ENCODE results near the gene PIK3C2G. TPM values are rescaled to one million over a fixed set of nuclear protein-coding genes. Genes with fewer than 3 reads are reported as not detected.

PIK3C2G gene
- polyA plus RNA-seq, 2 of the 4 experiments (the other 2 are of a cell fraction): 0.01 TPM; not detected in 1

DNA sequence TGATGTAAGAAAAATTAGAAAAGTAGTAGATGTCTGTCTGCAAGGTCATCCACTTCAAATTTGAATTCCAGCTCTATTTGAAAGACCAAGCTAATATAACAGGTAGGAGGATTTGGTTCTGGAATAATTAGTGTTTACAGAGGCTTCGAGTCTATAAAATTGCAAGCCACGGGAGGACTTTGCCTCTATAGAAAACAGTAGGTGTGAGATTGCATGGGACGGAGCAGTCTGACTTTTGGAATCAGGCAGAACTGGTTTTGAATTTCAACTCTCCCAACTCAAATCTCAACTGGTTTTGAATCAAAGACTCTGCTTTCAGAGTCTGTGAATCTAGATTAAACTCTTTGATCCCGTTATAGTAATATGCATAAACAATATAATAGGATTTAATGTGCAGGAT, 82.4 kb downstream of the PIK3C2G start:
- TF ChIP-seq CBX2 (IDR thresholded peaks at IDR 0.05; ENCODE audit: borderline replicate concordance, low read depth) (no peak), NPAS2 (CRISPR knock-in tag; IDR thresholded peaks at IDR 0.05; ENCODE audit: borderline replicate concordance) (no peak), HEYL (CRISPR knock-in tag; IDR thresholded peaks at IDR 0.05) (no peak), HDAC2 (IDR thresholded peaks at IDR 0.05) (no peak), HOXB5 (CRISPR knock-in tag; IDR thresholded peaks at IDR 0.05) (no peak), POLR2A (IDR thresholded peaks at IDR 0.05; ENCODE audit: low read length) (no peak), CEBPB (IDR thresholded peaks at IDR 0.05) (no peak), FOSL2 (IDR thresholded peaks at IDR 0.05) (no peak), FOSL2 (CRISPR knock-in tag; IDR thresholded peaks at IDR 0.05) (no peak), CBX8 (IDR thresholded peaks at IDR 0.05) (no peak), TFCP2L1 (CRISPR knock-in tag; IDR thresholded peaks at IDR 0.05) (no peak), TP53 (CRISPR knock-in tag; IDR thresholded peaks at IDR 0.05) (no peak), GATA3 (IDR thresholded peaks at IDR 0.05; ENCODE audit: borderline replicate concordance) (no peak), HOXB13 (CRISPR knock-in tag; IDR thresholded peaks at IDR 0.05; ENCODE audit: low read depth) (no peak), SREBF2 (IDR thresholded peaks at IDR 0.05) (no peak), PHF8 (IDR thresholded peaks at IDR 0.05; ENCODE audit: borderline replicate concordance, low read depth) (no peak)
- TF ChIP-seq, protein P1, sequence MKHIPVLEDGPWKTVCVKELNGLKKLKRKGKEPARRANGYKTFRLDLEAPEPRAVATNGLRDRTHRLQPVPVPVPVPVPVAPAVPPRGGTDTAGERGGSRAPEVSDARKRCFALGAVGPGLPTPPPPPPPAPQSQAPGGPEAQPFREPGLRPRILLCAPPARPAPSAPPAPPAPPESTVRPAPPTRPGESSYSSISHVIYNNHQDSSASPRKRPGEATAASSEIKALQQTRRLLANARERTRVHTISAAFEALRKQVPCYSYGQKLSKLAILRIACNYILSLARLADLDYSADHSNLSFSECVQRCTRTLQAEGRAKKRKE (CRISPR knock-in tag; IDR thresholded peaks at IDR 0.05; ENCODE audit: low read depth): no peak
- TF ChIP-seq, protein P2, sequence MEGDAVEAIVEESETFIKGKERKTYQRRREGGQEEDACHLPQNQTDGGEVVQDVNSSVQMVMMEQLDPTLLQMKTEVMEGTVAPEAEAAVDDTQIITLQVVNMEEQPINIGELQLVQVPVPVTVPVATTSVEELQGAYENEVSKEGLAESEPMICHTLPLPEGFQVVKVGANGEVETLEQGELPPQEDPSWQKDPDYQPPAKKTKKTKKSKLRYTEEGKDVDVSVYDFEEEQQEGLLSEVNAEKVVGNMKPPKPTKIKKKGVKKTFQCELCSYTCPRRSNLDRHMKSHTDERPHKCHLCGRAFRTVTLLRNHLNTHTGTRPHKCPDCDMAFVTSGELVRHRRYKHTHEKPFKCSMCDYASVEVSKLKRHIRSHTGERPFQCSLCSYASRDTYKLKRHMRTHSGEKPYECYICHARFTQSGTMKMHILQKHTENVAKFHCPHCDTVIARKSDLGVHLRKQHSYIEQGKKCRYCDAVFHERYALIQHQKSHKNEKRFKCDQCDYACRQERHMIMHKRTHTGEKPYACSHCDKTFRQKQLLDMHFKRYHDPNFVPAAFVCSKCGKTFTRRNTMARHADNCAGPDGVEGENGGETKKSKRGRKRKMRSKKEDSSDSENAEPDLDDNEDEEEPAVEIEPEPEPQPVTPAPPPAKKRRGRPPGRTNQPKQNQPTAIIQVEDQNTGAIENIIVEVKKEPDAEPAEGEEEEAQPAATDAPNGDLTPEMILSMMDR (IDR thresholded peaks at IDR 0.05): no peak
- TF ChIP-seq, protein P3, sequence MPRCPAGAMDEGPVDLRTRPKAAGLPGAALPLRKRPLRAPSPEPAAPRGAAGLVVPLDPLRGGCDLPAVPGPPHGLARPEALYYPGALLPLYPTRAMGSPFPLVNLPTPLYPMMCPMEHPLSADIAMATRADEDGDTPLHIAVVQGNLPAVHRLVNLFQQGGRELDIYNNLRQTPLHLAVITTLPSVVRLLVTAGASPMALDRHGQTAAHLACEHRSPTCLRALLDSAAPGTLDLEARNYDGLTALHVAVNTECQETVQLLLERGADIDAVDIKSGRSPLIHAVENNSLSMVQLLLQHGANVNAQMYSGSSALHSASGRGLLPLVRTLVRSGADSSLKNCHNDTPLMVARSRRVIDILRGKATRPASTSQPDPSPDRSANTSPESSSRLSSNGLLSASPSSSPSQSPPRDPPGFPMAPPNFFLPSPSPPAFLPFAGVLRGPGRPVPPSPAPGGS (IDR thresholded peaks at IDR 0.05): no peak
- TF ChIP-seq, protein P4, sequence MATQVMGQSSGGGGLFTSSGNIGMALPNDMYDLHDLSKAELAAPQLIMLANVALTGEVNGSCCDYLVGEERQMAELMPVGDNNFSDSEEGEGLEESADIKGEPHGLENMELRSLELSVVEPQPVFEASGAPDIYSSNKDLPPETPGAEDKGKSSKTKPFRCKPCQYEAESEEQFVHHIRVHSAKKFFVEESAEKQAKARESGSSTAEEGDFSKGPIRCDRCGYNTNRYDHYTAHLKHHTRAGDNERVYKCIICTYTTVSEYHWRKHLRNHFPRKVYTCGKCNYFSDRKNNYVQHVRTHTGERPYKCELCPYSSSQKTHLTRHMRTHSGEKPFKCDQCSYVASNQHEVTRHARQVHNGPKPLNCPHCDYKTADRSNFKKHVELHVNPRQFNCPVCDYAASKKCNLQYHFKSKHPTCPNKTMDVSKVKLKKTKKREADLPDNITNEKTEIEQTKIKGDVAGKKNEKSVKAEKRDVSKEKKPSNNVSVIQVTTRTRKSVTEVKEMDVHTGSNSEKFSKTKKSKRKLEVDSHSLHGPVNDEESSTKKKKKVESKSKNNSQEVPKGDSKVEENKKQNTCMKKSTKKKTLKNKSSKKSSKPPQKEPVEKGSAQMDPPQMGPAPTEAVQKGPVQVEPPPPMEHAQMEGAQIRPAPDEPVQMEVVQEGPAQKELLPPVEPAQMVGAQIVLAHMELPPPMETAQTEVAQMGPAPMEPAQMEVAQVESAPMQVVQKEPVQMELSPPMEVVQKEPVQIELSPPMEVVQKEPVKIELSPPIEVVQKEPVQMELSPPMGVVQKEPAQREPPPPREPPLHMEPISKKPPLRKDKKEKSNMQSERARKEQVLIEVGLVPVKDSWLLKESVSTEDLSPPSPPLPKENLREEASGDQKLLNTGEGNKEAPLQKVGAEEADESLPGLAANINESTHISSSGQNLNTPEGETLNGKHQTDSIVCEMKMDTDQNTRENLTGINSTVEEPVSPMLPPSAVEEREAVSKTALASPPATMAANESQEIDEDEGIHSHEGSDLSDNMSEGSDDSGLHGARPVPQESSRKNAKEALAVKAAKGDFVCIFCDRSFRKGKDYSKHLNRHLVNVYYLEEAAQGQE (IDR thresholded peaks at IDR 0.05): no peak
- TF ChIP-seq, protein P5, sequence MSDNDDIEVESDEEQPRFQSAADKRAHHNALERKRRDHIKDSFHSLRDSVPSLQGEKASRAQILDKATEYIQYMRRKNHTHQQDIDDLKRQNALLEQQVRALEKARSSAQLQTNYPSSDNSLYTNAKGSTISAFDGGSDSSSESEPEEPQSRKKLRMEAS (IDR thresholded peaks at IDR 0.05): no peak
- no peak for DNase-seq (ENCODE audit: low read depth in 1 of 2, low spot score in 1 of 2)
- WGBS (ENCODE audit: missing lambda C conversion rate): 19% methylated on average over 4 of the region's 4 CpGs
- CTCF ChIA-PET: no interaction called here
- Histone ChIP-seq H3K4me3 (no peak overlapping the region), H3K4me2 (no peak overlapping the region), H3K9me3 (no peaks in the 10 kb centered on the region), H3K27ac (no peak overlapping the region), H3K4me1 (no peaks in the 10 kb centered on the region)
- POLR2A ChIA-PET: no interaction called here
- ATAC-seq: no peak
- no peak for FAIRE-seq
